OCI-LY1 (cell line): ENCODE results near the gene ADCY4.

Experiments
- H2AFZ ChIP-seq: fragments of 200-600 bp; sonication (generic), shearing (Covaris generic); 2 replicates; pipeline ENCODE4 v1.6.0; 2014; ENCODE audit warnings: antibody characterized with exemption, mild to moderate bottlenecking, low read length
- H3F3A ChIP-seq: fragments of 200-600 bp; sonication (generic), shearing (Covaris generic); 2 replicates; pipeline ENCODE4 v1.6.0; 2014; ENCODE audit warnings: mild to moderate bottlenecking, antibody characterized with exemption, low read length, moderate library complexity; ENCODE audit not compliant: insufficient read depth
- H3K27ac ChIP-seq: fragments of 200-600 bp; sonication (generic); 2 replicates; pipeline ENCODE4 v1.5.1; 2014; ENCODE audit warnings: low read length, mixed run types, mild to moderate bottlenecking, low read depth; ENCODE audit not compliant: poor library complexity, severe bottlenecking
- H3K27me3 ChIP-seq: fragments of 200-600 bp; sonication (generic); 2 replicates; pipeline ENCODE4 v1.6.0; 2014; ENCODE audit warnings: antibody characterized with exemption, mild to moderate bottlenecking, low read length, moderate library complexity; ENCODE audit not compliant: insufficient read depth
- H3K36me3 ChIP-seq: fragments of 200-600 bp; sonication (generic); 2 replicates; pipeline ENCODE4 v1.6.1; 2014; ENCODE audit warnings: mild to moderate bottlenecking, antibody characterized with exemption, low read length, moderate library complexity, mixed read lengths; ENCODE audit not compliant: insufficient read depth
- H3K4me1 ChIP-seq: fragments of 200-600 bp; sonication (generic); 2 replicates; pipeline ENCODE4 v1.5.1; 2014; ENCODE audit warnings: mild to moderate bottlenecking, low read length, moderate library complexity; ENCODE audit not compliant: insufficient read depth, severe bottlenecking
- H3K4me2 ChIP-seq: fragments of 200-600 bp; sonication (generic), shearing (Covaris generic); 2 replicates; pipeline ENCODE4 v1.6.1; 2014; ENCODE audit warnings: low read length
- H3K4me3 ChIP-seq: fragments of 200-600 bp; sonication (generic); 2 replicates; pipeline ENCODE4 v1.5.1; 2014; ENCODE audit warnings: low read length, low read depth, mild to moderate bottlenecking, mixed read lengths; ENCODE audit not compliant: poor library complexity, severe bottlenecking
- H3K79me2 ChIP-seq: fragments of 200-600 bp; shearing (Covaris generic); 2 replicates; pipeline ENCODE4 v1.6.1; 2016; ENCODE audit warnings: mixed run types, low read length, mixed read lengths; ENCODE audit not compliant: insufficient read depth
- H3K9ac ChIP-seq: fragments of 200-600 bp; sonication (generic), shearing (Covaris generic); 2 replicates; pipeline ENCODE4 v1.6.1; 2014; ENCODE audit warnings: mild to moderate bottlenecking, low read length, mixed read lengths
- H3K9me2 ChIP-seq: fragments of 200-600 bp; sonication (generic), shearing (Covaris generic); 2 replicates; pipeline ENCODE4 v1.6.1; 2014; ENCODE audit warnings: low read depth, mild to moderate bottlenecking, low read length, mixed read lengths
- H3K9me3 ChIP-seq: fragments of 200-600 bp; shearing (Covaris generic); 2 replicates; pipeline ENCODE4 v1.6.1; 2014; ENCODE audit warnings: low read length, mixed read lengths
- H4K20me1 ChIP-seq: fragments of 200-600 bp; sonication (generic), shearing (Covaris generic); 2 replicates; pipeline ENCODE4 v1.6.0; 2016; ENCODE audit warnings: mild to moderate bottlenecking, low read length; ENCODE audit not compliant: insufficient read depth
- EZH2 ChIP-seq: fragments of 200-600 bp; sonication (generic), shearing (Covaris generic); IDR thresholded peaks from 2 replicates; pipeline ENCODE4 v1.8.0; 2017; ENCODE audit warnings: borderline replicate concordance, mixed run types, mild to moderate bottlenecking, antibody characterized with exemption, low read length, moderate library complexity, mixed read lengths
- TF ChIP-seq, protein P1 (sequence below): fragments of 200-600 bp; sonication (generic), shearing (Covaris generic); IDR thresholded peaks from 2 replicates; pipeline ENCODE4 v1.5.1; 2017; ENCODE audit warnings: mild to moderate bottlenecking, antibody characterized with exemption, low read length, moderate library complexity, mixed read lengths

ADCY4 gene

DNA sequence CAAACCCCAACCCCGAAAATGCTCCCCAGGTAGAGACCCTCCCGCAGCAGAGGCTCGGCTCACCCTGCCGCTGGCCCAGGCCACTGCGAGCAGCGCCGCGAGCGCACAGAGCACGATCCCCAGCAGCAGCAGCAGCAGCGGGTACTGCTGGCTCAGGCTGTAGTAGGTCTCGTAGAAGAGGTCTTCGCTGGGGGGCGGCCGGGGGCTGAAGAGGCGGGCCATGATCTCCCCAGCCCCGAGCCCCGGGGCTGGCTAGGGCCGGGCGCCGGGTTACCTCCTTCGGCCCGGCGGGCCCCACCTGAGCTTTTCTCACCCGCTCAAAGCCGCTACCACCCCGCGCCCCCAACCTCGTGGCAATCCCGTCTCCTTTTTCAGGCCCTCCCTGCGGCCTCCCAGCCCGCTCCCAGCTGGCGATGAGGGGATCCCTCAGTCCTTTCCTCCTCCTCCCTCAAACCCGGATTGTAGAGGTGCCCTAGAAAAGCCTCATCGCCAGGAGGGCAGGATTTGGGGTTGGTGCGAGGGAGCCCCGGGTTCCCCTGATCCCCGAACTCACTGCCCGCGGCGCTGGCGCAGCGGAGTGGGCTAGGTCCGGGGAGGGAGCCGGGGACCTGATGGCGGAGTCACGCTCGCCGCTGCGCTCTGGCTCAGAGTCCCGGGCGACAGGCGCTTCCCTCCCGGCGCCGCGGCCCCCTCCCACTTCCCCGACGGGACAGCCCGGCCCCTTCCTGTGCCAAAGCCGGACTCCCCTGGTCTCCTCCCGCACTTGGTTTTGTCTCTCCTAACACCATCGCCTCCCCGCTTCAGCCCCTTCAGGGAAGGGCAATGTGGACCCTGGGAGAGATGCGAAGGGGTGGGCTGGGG, at the start of gene ADCY4:
Gene ADCY4, minus strand, starts transcription at position 641 of the 861 bp plus-strand sequence. Its CDS starts 419 bp downstream, at position 222.
- H3K36me3 ChIP-seq, result peaks cover 19% of the 10 kb centered on the region; the same call in 1 of the 2 replicates
- 0 out of 2 replicates have a peak, but pooled peaks cover 5% of the 10 kb centered on the region for H3K27me3 ChIP-seq
- no peak within 1 kb of the TSS for H2AFZ ChIP-seq
- peaks cover 35% of the 10 kb centered on the region for H3K4me1 ChIP-seq
- H4K20me1 ChIP-seq, result no peaks in the 10 kb centered on the region
- no peaks in the 10 kb centered on the region for H3K79me2 ChIP-seq
- H3K4me3 ChIP-seq, result no peak within 1 kb of the TSS
- no peaks in the 10 kb centered on the region for H3K9me2 ChIP-seq
- no peaks in the 10 kb centered on the region for H3K9me3 ChIP-seq
- no peak within 1 kb of the TSS for H3K27ac ChIP-seq
- H3F3A ChIP-seq, result no peaks in the 10 kb centered on the region
- TF ChIP-seq, protein P1, sequence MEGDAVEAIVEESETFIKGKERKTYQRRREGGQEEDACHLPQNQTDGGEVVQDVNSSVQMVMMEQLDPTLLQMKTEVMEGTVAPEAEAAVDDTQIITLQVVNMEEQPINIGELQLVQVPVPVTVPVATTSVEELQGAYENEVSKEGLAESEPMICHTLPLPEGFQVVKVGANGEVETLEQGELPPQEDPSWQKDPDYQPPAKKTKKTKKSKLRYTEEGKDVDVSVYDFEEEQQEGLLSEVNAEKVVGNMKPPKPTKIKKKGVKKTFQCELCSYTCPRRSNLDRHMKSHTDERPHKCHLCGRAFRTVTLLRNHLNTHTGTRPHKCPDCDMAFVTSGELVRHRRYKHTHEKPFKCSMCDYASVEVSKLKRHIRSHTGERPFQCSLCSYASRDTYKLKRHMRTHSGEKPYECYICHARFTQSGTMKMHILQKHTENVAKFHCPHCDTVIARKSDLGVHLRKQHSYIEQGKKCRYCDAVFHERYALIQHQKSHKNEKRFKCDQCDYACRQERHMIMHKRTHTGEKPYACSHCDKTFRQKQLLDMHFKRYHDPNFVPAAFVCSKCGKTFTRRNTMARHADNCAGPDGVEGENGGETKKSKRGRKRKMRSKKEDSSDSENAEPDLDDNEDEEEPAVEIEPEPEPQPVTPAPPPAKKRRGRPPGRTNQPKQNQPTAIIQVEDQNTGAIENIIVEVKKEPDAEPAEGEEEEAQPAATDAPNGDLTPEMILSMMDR, result no peak
- no peak for TF ChIP-seq EZH2
- peak within 1 kb of the TSS; percentile 41; the same call in 1 of the 2 replicates for H3K4me2 ChIP-seq
- no peak within 1 kb of the TSS for H3K9ac ChIP-seq

DNA sequence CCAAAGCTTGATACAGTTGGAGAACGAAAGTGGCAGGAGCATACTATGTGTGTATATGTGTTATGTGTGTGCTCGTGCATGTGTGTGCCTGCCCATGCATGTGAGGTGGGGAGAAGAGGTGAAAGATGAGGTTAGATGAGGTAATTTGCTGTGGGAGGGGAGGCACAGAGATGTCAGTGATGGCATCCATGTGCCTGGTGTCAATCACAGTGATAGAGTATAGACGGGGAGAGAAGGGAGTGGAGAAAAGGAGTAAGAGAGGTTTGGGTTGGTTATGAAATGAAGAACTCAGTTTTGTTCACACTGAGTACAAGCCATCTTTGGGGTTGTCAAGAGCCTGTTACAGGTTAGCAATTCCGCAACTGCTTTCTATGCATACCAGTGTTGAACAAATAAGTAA, 49.3 kb upstream of the ADCY4 start:
- Histone ChIP-seq H3K4me3 (no peak overlapping the region), H3K36me3 (no peaks in the 10 kb centered on the region), H3K27me3 (peaks cover 6% of the 10 kb centered on the region; the same call in 1 of the 2 replicates), H3K9ac (no peak overlapping the region), H3K9me2 (no peaks in the 10 kb centered on the region), H3K79me2 (no peaks in the 10 kb centered on the region), H4K20me1 (no peaks in the 10 kb centered on the region), H2AFZ (no peak overlapping the region), H3K27ac (no peak overlapping the region), H3K4me1 (no peaks in the 10 kb centered on the region), H3K9me3 (no peaks in the 10 kb centered on the region), H3K4me2 (no peak overlapping the region), H3F3A (no peaks in the 10 kb centered on the region)
- no peak for TF ChIP-seq EZH2
- TF ChIP-seq, protein P1, result no peak

DNA sequence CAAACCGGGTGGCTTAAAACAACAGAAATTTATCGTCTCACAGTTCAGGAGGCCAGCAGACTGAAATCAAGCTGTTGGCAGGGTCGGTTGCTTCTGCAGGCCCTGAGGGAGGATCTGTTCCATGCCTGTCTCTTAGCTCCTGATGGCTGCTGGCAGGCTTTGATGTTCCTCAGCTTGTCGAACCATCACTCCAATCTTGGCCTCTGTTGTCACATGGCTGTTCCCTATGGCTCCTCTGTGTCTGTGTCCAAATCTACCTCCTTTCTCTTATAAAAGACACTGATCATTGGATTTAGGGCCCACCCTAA, 47.1 kb upstream of the ADCY4 start:
- no peak overlapping the region for H3K9ac ChIP-seq
- no peaks in the 10 kb centered on the region for H3K27me3 ChIP-seq
- H3K9me2 ChIP-seq, result no peaks in the 10 kb centered on the region
- H3F3A ChIP-seq, result no peaks in the 10 kb centered on the region
- no peaks in the 10 kb centered on the region for H4K20me1 ChIP-seq
- H3K27ac ChIP-seq, result no peak overlapping the region
- H3K9me3 ChIP-seq, result no peaks in the 10 kb centered on the region
- H3K4me1 ChIP-seq, result no peaks in the 10 kb centered on the region
- H3K36me3 ChIP-seq, result no peaks in the 10 kb centered on the region
- no peaks in the 10 kb centered on the region for H3K79me2 ChIP-seq
- H3K4me3 ChIP-seq, result no peak overlapping the region
- H3K4me2 ChIP-seq, result no peak overlapping the region
- TF ChIP-seq, protein P1, result no peak
- no peak for TF ChIP-seq EZH2
- H2AFZ ChIP-seq, result no peak overlapping the region
